GM19467 (cell line): ENCODE data around the gene FBLN7.

Source experiments
- ATAC-seq: cut with Tn5 transposase; IDR thresholded peaks from one replicate; pipeline ENCODE4 v1.9.1; 2021; ENCODE audit warnings: mild to moderate bottlenecking, moderate library complexity; ENCODE audit not compliant: unreplicated experiment

The FBLN7 gene

GRCh38 chr2:112220186-112220585 lies 82.0 kb downstream of the FBLN7 start:
- no peak for ATAC-seq

- no peak for ATAC-seq
Measured at GRCh38 chr2:112220831-112221230, 82.6 kb downstream of the FBLN7 start.

- ATAC-seq: no peak
Measured at GRCh38 chr2:112229348-112229747, 91.2 kb downstream of the FBLN7 start.

- ATAC-seq: no peak
Measured at GRCh38 chr2:112230371-112230770, 92.2 kb downstream of the FBLN7 start.
